Measurements from ENCODE around the gene AGBL4. TPM values are rescaled to one million over a fixed set of nuclear protein-coding genes. Genes with fewer than 3 reads are reported as not detected.

The AGBL4 gene
- polyA plus RNA-seq, 3 donors = 0.05 TPM; not detected in 2

DNA sequence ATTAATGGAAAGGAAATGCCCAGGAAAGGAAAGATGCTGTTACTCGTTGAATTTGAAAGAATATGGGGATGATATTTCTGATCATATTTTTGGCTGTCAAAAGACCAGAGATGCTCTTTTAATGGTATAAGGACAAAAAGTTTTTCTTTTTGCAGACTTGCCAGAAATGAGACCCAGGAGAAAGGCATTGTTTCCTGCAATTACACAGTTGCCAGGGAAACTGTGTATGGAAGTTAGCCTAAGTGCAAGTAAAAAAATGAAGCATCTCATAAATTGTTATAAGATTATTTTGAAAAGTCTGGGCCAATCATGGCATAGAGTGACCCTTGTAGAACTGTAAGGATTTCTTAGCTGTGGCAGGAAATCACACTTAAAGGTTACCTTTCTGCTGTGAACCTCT is 1091.4 kb downstream of the AGBL4 start:
- Mint-ChIP-seq H3K4me3 (no peak overlapping the region), H3K27me3 (ENCODE audit: low read depth in 3 of 3) (peaks cover 0 to 5% (median 0%) of the 10 kb centered on the region in 3 donors), H3K36me3 (no peaks in the 10 kb centered on the region), H3K4me1 (no peaks in the 10 kb centered on the region), H3K27ac (no peak overlapping the region), H3K9me3 (peaks cover 0 to 5% (median 1%) of the 10 kb centered on the region in 7 donors)
- Histone ChIP-seq H3K27ac (ENCODE audit: low read depth in 1 of 2, low read length in 2 of 2) (no peak overlapping the region), H3K4me3 (replicated peaks in 1 of 3; ENCODE audit: low read depth in 2 of 3, low read length in 3 of 3) (no peak overlapping the region), H3K4me1 (ENCODE audit: control insufficient read depth in 1 of 2, insufficient read depth in 2 of 2, low read length in 2 of 2) (no peaks in the 10 kb centered on the region), H3K4me2 (replicated peaks; ENCODE audit: extremely low read depth, low read length, poor library complexity, severe bottlenecking) (no peak overlapping the region), H3K79me2 (ENCODE audit: insufficient read depth, low read length) (no peaks in the 10 kb centered on the region), H3K36me3 (replicated peaks in 1 of 2; ENCODE audit: control insufficient read depth in 1 of 2, insufficient read depth in 2 of 2, low read length in 2 of 2) (no peaks in the 10 kb centered on the region), H4K20me1 (ENCODE audit: insufficient read depth, low read length) (no peaks in the 10 kb centered on the region), H2AFZ (ENCODE audit: insufficient read depth, low read depth, low read length, poor library complexity, severe bottlenecking) (no peak overlapping the region), H3K27me3 (ENCODE audit: control insufficient read depth in 2 of 2, insufficient read depth in 2 of 2, low read length in 2 of 2) (no peaks in the 10 kb centered on the region), H3K9ac (ENCODE audit: insufficient read depth, low read length, poor library complexity, severe bottlenecking) (no peak overlapping the region), H3K9me3 (replicated peaks in 1 of 2; ENCODE audit: control insufficient read depth in 1 of 2, insufficient read depth in 1 of 2, low read length in 2 of 2) (no peaks in the 10 kb centered on the region)
- DNase-seq = no peak
- TF ChIP-seq, protein P1, sequence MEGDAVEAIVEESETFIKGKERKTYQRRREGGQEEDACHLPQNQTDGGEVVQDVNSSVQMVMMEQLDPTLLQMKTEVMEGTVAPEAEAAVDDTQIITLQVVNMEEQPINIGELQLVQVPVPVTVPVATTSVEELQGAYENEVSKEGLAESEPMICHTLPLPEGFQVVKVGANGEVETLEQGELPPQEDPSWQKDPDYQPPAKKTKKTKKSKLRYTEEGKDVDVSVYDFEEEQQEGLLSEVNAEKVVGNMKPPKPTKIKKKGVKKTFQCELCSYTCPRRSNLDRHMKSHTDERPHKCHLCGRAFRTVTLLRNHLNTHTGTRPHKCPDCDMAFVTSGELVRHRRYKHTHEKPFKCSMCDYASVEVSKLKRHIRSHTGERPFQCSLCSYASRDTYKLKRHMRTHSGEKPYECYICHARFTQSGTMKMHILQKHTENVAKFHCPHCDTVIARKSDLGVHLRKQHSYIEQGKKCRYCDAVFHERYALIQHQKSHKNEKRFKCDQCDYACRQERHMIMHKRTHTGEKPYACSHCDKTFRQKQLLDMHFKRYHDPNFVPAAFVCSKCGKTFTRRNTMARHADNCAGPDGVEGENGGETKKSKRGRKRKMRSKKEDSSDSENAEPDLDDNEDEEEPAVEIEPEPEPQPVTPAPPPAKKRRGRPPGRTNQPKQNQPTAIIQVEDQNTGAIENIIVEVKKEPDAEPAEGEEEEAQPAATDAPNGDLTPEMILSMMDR (IDR thresholded peaks at IDR 0.05) = no peak
- intact Hi-C loops (cut with micrococcal nuclease) = no loop called here
- whole genome bisulfite sequencing (ENCODE audit: insufficient coverage) = 67% methylated on average over 1 of the region's 1 CpG

DNA sequence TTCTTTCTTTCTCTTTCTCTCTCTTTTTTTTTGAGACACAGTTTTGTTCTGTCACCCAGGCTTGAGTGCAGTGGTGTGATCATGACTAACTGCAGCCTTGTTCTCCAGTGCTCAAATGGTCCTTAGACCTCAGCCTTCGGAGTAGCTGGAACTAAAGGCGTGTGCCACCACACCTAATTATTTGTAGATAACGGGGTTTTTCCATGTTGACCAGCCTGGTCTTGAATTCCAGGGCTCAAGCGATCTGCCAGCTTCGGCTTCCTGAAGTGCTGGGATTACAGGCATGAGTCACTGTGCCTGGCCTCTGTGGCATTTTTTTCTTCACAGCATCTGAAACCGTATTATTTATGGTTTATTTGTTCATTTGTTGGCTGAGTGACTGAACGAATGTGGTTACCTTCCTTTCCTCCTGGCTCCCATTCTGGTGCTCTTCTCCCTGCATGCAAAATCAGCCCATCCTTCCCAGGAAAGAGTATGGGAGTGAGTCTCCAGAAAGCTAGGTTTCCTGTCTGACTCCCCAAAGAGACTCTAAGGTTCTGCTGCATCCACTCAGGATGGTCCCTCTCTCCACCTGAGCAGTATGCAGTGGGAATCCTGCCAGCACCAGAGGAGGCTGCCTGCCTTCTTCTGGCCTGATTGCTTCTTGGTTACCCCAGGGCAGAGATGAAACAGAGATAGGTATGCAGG is 1092.1 kb downstream of the AGBL4 start:
- TF ChIP-seq, protein P1 (IDR thresholded peaks at IDR 0.05) = no peak

More for the DNA sequence above, 1092.1 kb downstream of the AGBL4 start:
- Histone ChIP-seq H3K4me2 (replicated peaks; ENCODE audit: extremely low read depth, low read length, poor library complexity, severe bottlenecking) (no peak overlapping the region), H2AFZ (ENCODE audit: insufficient read depth, low read depth, low read length, poor library complexity, severe bottlenecking) (no peak overlapping the region), H3K4me3 (replicated peaks in 1 of 3; ENCODE audit: low read depth in 2 of 3, low read length in 3 of 3) (no peak overlapping the region), H3K79me2 (ENCODE audit: insufficient read depth, low read length) (no peaks in the 10 kb centered on the region), H3K9me3 (replicated peaks in 1 of 2; ENCODE audit: control insufficient read depth in 1 of 2, insufficient read depth in 1 of 2, low read length in 2 of 2) (no peaks in the 10 kb centered on the region), H3K4me1 (ENCODE audit: control insufficient read depth in 1 of 2, insufficient read depth in 2 of 2, low read length in 2 of 2) (no peaks in the 10 kb centered on the region), H3K9ac (ENCODE audit: insufficient read depth, low read length, poor library complexity, severe bottlenecking) (no peak overlapping the region), H4K20me1 (ENCODE audit: insufficient read depth, low read length) (no peaks in the 10 kb centered on the region), H3K36me3 (replicated peaks in 1 of 2; ENCODE audit: control insufficient read depth in 1 of 2, insufficient read depth in 2 of 2, low read length in 2 of 2) (no peaks in the 10 kb centered on the region), H3K27me3 (ENCODE audit: control insufficient read depth in 2 of 2, insufficient read depth in 2 of 2, low read length in 2 of 2) (no peaks in the 10 kb centered on the region), H3K27ac (ENCODE audit: low read depth in 1 of 2, low read length in 2 of 2) (no peak overlapping the region)
- 100% methylated on average over 1 of the region's 7 CpGs for WGBS (ENCODE audit: insufficient coverage)
- intact Hi-C loops (cut with micrococcal nuclease) = no loop called here
- Mint-ChIP-seq H3K27ac (no peak overlapping the region), H3K4me1 (no peaks in the 10 kb centered on the region), H3K9me3 (peaks cover 0 to 5% (median 2%) of the 10 kb centered on the region in 7 donors), H3K27me3 (ENCODE audit: low read depth in 3 of 3) (peaks cover 0 to 4% (median 0%) of the 10 kb centered on the region in 3 donors), H3K36me3 (no peaks in the 10 kb centered on the region), H3K4me3 (no peak overlapping the region)
- no peak for DNase-seq
